Measurements from ENCODE around the gene ACBD3.
A peak's percentile ranks its signal among the peaks of the same experiment; 100 is the strongest.

The ACBD3 gene

GRCh38 chr1:226125831-226126230 lies 60.7 kb downstream of the ACBD3 start:
- DNase-seq (ENCODE audit: low spot score) = no peak
- TF ChIP-seq CTCF (IDR thresholded peaks at IDR 0.05; ENCODE audit: extremely low read depth, missing control alignments) = no peak

GRCh38 chr1:226125097-226125630 lies 61.4 kb downstream of the ACBD3 start:
- peak; percentile 86 for TF ChIP-seq CTCF (IDR thresholded peaks at IDR 0.05; ENCODE audit: extremely low read depth, missing control alignments)
- DNase-seq (ENCODE audit: low spot score) = peak; percentile 89

- no peak for TF ChIP-seq CTCF (IDR thresholded peaks at IDR 0.05; ENCODE audit: extremely low read depth, missing control alignments)
- no peak for DNase-seq (ENCODE audit: low spot score)
Observed at GRCh38 chr1:226123591-226124471, 62.7 kb downstream of the ACBD3 start.

- no peak for DNase-seq (ENCODE audit: low spot score)
- no peak for TF ChIP-seq CTCF (IDR thresholded peaks at IDR 0.05; ENCODE audit: extremely low read depth, missing control alignments)
Observed at GRCh38 chr1:226123212-226123560, 63.4 kb downstream of the ACBD3 start.

- DNase-seq (ENCODE audit: low spot score) = peak; percentile 95
- peak; percentile 93 for TF ChIP-seq CTCF (IDR thresholded peaks at IDR 0.05; ENCODE audit: extremely low read depth, missing control alignments)
Observed at GRCh38 chr1:226121587-226122400, 64.7 kb downstream of the ACBD3 start.

- no peak for DNase-seq (ENCODE audit: low spot score)
- no peak for TF ChIP-seq CTCF (IDR thresholded peaks at IDR 0.05; ENCODE audit: extremely low read depth, missing control alignments)
Observed at GRCh38 chr1:226121049-226121586, 65.4 kb downstream of the ACBD3 start.
